Erythroblast (primary cell): ENCODE measurements around the gene FBXL13.

Source experiments
- DNase-seq, 2 experiments: peaks; one replicate each; lab custom pipeline; 2025; lab: John Stamatoyannopoulos, UW
- GATA1 ChIP-seq: IDR thresholded peaks from 2 replicates; pipeline ENCODE4 v1.6.1; 2011; ENCODE audit warnings: low read depth, mild to moderate bottlenecking, control low read depth, low read length, moderate library complexity
- POLR2A ChIP-seq: IDR thresholded peaks from 2 replicates; pipeline ENCODE4 v1.6.1; 2011; ENCODE audit warnings: mild to moderate bottlenecking, low read length

FBXL13 gene

DNA sequence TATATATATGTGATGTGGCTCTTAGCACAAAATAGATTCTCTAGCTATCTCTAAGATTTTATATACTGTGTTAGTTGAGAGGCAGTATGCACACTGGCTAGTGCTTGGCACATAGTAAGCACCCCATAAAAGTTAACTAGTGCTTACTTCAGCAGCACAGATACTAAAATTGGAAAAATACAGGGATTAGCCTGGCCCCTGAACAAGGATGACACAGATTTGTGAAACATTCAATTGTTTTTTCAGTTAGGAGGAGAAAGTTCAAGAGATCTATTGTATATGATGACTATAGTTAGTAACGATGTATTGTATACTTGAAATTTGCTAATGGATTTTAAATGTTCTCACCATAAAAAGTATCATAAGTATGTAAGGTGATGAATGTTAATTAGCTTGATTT is 240.1 kb downstream of the FBXL13 start:
- TF ChIP-seq GATA1 (no peak), POLR2A (no peak)
- no peak for DNase-seq

DNA sequence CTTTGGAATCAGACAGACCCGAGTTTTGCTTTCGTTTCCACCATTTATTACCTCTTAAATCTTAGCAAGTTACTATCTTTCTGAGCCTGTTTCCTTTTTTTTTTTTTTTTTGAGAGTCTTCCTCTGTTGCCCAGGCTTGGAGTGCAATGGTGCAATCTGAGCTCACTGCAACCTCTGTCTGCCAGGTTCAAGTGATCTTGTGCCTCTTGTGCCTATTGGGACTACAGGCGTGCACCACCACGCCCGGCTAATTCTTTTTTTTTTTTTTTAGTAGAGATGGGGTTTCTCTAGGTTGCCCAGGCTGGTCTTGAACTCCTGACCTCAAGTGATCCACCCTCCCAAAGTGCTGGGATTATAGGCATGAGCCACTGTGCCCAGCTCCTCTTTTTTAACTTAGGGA is 241.3 kb downstream of the FBXL13 start:
- TF ChIP-seq GATA1 (no peak), POLR2A (no peak)
- DNase-seq: no peak

DNA sequence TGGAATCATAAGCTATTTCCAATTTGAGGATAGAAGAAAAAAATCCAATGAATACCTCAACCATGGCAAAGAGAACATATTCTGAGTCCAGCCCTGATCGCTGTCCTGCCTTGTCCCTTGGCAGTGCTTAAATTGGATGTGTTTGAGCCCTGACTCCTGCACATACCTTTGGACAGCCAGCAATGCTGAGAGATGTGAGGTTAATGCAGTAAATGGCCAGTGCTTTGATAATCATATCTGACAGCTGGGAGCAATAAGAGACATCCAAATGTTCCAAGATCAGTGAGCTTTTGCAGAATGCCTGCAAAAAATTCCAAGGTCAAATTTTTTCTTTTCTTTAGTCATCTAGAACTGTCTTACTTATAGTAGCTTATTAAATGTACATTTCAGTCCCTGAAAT is 241.9 kb downstream of the FBXL13 start:
- no peak for DNase-seq

DNA sequence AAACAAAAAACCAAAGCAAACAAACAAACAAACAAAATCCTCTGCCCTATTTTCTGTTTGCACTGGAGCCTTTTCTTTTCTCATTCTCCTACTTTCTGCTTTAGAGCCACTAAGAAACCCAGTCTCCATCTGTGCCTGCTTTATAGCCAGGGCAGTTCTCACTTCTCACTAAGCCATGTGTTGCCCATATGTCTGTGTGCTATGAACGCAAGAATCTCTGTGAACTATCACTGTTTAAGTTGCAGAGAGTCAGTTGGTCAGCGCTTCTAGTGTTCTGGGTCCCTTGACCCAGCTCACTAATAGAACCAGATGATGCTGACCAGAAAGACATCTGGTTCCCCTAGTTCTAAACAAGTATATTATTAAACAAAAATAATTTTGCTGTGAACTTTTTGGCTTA is 244.4 kb downstream of the FBXL13 start:
- DNase-seq: no peak
- TF ChIP-seq POLR2A: no peak
- TF ChIP-seq GATA1: no peak

More for the DNA sequence above, 241.9 kb downstream of the FBXL13 start:
- TF ChIP-seq POLR2A (no peak), GATA1 (no peak)

DNA sequence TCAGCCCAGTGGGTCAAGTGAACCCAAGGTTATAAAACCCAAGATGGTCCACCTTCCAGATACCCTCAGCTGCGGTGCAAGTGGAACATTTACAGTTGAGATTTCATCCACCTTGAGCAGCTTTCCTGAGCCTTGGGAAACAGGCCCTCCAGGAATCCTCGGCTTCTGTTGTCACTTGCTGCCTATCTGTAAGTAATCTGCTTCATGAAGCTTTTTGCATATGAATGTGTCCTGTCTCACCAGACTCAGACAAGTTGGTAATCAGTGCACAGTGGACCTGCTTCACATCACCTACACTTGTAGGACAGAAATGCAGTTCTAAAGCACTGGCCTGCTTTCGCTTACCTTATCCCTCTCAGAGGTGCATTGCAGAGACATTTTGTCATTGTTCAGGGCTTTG is 245.5 kb downstream of the FBXL13 start:
- DNase-seq: no peak
- TF ChIP-seq POLR2A (no peak), GATA1 (no peak)

DNA sequence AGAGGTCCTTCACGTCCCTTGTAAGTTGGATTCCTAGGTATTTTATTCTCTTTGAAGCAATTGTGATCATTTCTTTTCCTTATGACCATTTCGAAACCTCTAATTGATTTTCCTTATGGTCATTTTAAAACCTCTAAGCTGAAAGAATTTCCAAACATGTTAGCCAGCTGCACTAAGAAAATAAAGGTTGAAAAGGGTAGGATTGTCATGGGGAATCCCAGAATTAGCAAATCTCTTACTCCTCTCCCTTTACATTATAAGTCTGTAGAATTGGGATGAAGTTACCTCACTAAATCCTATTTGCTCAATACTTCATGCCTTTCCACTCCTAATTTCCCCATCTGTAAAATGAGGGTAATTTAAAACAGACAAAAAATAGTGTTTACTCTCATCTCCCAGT is 246.3 kb downstream of the FBXL13 start:
- TF ChIP-seq GATA1: no peak
- TF ChIP-seq POLR2A: no peak
- DNase-seq: no peak

DNA sequence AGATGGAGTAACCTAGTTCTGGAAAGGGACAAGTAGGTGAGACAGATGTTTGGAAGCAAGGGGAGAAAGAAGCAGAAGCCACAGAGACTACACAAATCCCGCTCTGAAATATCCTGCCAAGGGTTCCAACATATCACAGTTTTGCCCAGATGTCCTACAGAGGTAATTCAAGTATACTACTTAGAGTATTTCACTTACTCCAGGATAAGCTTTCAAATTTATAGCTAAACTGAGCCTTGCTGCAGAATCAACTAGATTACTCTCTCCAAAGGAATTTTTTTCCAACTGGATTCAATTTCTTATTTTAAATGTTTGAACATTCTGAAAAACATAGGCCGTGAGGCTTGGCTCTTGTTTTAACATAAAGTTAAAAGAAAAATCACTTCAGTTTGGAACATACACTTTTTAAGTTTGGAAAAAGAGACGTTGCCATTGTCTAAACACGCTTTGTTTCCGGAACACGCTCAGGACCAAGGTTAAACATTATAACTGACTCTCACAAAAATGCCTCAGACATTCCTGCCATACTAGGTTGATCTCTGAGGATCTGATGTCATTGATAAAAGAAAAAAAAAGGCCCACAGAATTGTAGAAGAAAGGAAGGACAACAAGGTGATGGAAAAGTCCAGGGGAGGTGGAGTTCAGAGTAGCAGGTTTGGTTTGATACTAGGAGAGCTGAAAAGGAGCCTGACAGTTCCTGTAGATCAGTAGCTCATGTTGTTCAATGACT is 251.0 kb downstream of the FBXL13 start:
- DNase-seq: no peak
- TF ChIP-seq GATA1: no peak
- no peak for TF ChIP-seq POLR2A

DNA sequence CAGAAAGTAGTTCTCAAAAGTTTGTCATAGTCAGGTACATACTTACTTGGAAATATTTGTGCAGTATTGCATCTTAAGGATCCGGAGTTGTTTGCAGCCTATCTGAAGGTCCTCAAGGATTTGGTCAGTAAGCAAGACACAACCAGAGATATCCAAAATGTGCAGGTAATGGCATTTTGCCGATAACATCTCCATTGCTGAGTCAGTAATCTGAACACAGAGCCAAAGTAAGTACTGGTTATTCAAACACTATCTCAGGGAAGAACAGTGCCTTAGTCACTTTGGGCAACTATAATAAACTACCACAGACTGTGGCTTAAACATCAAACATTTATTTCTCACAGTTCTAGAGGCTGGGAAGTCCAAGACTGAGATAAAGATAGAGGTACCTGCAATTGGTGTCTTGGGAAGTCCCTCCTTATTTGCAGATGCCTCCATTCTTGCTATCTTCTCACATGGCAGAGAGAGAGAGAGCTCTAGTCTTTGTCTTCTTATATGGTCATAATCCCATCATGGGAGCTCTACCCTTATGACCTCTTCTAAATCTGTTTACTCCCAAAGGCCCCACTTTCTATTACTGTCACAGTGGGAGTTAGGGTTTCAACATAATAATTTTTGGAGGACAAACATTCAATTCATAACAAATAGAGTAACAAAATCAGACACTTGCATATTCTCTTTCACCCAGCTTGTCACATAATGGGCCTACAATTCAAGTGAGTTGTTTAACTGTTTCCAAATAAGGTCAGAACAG is 252.4 kb downstream of the FBXL13 start:
- DNase-seq: no peak
- TF ChIP-seq POLR2A (no peak), GATA1 (no peak)

DNA sequence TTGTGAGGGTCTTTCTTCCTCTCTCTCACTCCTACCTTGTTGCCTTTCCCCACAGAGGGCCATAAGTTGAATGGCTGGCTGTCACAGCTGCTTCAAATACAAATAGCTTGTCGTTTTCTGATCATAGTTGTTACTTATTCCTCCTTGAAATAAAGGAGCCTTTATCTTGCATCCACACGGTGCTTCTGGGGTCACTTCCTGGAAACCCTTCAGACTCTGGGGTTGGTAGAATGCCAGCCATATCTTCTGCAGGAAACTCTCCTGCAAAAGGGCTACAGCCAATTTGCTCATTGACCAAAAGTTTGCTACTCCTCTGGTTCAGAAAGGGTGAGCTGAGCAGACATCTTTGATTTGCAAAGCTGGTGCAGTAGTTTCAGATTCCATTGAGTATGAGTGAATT is 255.4 kb downstream of the FBXL13 start:
- peak; percentile 51 to 76 for DNase-seq
- TF ChIP-seq GATA1 (no peak), POLR2A (no peak)

DNA sequence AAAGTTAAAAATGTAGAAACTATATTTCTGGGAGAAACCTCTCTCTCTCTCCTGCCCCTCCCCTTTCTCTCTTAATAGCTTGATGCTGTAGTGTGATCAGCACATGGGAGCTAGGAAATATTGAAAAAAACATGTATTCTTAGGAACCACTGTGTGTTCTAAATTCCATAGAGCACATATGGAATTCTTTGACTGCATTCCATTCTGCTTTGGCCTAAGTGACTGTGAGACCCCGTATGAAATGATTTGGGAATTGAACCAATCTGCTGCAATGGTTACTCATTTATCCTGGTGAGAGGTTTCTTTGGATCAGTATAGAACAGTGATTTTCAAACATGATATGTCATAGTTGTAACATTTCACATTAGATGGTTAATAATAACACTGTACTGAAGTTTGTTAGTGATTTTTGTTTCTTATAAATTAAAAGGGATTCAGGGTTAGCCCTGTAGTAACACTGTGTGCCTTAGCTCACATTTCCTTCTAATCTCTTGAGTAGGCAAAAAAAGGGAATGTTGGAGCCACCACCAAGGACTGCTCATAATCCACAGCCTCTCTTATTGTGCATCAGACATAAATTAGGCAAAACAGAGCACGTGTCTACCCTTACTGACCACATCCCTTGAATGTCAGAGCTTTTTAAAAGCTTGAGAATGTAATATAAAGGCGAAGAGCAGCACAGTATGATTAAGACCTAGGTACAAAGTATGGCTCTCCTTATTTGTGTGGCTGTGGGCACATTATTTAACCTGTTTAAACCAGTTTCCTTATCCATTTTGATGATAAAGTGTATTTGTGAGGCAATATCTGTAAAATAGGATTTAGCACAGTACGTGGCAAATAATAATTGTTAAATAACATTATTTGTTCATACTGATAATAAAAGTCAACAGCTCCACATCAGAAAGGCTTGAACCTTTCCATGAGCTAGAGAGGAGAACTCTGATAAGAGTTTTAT is 256.7 kb downstream of the FBXL13 start:
- TF ChIP-seq POLR2A (no peak), GATA1 (no peak)

DNA sequence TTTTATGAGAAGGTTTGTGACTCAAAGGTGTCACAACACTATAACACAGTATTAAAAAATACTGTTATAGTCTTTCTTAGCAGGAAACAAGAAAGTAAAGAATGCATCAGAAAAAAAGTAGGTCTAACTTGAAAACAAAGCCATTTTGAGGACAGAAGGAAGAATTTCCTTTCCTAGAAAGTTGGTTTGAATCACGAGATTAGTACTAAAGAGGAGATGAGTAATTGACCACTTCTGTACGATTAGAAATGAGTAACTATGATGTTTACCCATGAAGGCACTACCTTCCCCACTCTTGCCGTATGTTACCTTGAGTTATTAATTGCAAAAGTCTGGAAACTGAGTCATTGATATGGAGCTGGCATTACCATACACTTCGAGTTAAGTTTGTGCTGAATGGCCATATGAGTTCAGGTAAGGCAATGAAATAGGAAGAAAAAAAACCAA is 260.5 kb downstream of the FBXL13 start:
- no peak for TF ChIP-seq GATA1
- TF ChIP-seq POLR2A: no peak
- no peak for DNase-seq

More for the DNA sequence above, 256.7 kb downstream of the FBXL13 start:
- DNase-seq: no peak

DNA sequence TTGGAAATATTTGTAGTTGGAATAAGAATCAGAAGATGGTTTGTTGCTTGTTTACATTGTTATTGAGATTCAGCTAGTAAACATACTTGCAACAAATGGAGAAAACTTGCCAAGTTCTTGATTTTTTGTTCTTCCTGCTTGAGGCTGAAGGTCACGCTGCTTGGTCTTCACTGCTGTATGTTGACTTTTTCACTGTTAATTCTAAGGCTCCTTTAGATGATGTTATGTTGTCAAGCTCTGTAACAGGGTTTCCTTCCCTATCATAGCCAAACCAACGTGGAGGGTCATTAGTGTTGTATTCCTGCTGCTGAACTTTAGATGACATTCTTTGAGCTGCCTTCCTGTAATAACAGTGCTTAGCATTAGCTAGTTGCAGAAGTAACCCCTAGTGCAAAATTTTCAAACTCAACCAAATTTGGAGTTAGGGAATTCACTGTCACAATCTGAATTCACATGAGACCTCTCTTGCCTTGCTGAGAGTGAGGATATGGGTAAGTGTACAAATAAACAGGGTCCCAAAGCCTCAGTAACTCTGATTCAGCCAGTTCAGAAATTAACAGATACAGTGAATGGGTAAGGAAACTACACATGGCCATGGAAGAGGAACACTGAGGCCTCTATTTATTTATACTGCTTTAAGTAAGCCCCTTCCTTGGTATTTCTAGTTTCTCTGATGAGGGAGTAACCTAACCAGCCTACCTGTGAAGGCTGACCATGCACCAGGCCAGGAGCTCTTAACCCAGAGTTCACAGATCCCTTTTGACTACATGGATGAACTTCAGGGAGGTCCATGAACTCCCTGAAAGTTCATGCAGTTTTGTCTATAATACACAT is 261.2 kb downstream of the FBXL13 start:
- no peak for DNase-seq
- TF ChIP-seq POLR2A (no peak), GATA1 (no peak)

DNA sequence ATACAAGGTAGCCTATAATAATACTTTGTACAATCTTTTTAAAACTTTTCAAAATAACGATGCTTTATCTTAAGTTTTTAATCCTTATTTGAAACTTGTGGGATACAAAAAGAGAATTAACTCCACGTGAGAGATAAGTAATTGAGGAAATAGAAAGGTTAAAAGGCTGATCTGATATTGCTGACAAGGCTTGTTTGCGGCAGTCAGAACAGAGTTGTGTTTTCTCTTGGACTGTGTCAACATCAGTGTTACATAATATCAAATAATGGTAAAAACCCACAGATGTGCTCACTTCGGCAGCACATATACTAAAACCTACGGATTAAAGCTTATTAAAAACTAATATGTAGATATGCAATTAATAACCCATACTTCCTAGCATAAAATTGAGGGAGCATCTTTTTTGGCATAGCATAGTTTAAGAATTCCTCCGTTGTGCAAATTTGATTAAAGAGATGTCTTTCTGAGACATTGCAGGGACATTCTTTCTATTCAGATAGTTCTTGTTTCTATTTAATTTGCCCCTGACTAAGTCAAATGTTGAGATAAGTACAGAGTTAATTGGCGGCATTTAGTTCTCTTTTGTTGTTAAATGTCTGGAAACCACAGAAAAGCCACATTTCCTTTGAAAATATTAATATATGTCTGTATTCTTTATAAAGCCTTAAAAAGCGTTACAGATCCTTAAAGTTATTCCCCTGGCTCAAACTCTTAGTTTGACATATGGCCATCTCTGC is 262.5 kb downstream of the FBXL13 start:
- no peak for DNase-seq
- TF ChIP-seq GATA1 (no peak), POLR2A (no peak)
